Left lobe of liver (tissue), 2 donors: ENCODE data around the gene PRPF40B. TPM values are rescaled to one million over a fixed set of nuclear protein-coding genes. Genes with fewer than 3 reads are reported as not detected.

Experiments
- ATAC-seq: fragments of 200-7000 bp; cut with Tn5 transposase; one replicate; pipeline ENCODE4 v1.9.1; 2020; ENCODE audit warnings: mild to moderate bottlenecking, moderate library complexity
- DNase-seq: peaks from one replicate; pipeline ENCODE4 v3.0.0-alpha.2; 2020; ENCODE audit warnings: low spot score
- total RNA-seq: library from RNA; stranded (reverse); gene quantifications from one replicate; pipeline ENCODE4 v1.2.1, GENCODE V29; 2021
- donor health status: DM: no; HTN: no; CAD: no; lungs with moderate emphysema.
- donor health status: DM: no; HTN: yes; CAD: no.

The PRPF40B gene
- total RNA-seq, 1 donor from 2014 or later = 6.3 TPM

- ATAC-seq (no peak), DNase-seq (no peak)
Observed at GRCh38 chr12:49678711-49679110, 55.4 kb downstream of the PRPF40B start.

GRCh38 chr12:49680075-49680474, 56.7 kb downstream of the PRPF40B start:
- ATAC-seq (no peak), DNase-seq (no peak)

- no peak for ATAC-seq
- DNase-seq = no peak
Observed at GRCh38 chr12:49683599-49684309, 60.4 kb downstream of the PRPF40B start.

- no peak for DNase-seq
- no peak for ATAC-seq
Observed at GRCh38 chr12:49684310-49684854, 61.0 kb downstream of the PRPF40B start.

- DNase-seq = no peak
- no peak for ATAC-seq
Observed at GRCh38 chr12:49687941-49688340, 64.6 kb downstream of the PRPF40B start.

DNA sequence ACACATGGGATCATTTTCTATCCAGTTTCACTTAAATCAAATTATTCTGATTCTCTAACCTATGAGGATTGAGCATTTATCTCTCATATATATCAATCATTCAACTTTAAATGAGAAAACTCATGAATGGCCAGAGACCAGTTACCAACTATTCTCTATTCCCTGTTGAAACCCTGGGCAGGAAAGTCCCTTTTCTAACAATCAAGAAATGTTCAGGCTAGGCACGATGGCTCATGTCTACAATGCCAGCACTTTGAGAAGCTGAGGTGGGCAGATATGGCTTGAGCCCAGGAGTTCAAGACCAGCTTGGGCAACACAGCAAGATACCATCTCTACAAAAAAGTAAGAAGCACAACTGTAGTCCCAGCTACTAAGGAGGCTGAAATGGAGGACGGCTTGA, 65.9 kb downstream of the PRPF40B start:
- ATAC-seq (no peak), DNase-seq (no peak)

GRCh38 chr12:49689785-49690184, 66.4 kb downstream of the PRPF40B start:
- no peak for DNase-seq
- ATAC-seq = no peak

GRCh38 chr12:49692851-49693250, 69.5 kb downstream of the PRPF40B start:
- DNase-seq = no peak
- ATAC-seq = no peak

- ATAC-seq (no peak), DNase-seq (no peak)
Observed at GRCh38 chr12:49693931-49694444, 70.6 kb downstream of the PRPF40B start.

Other genes starting within 250 kb of the PRPF40B start
- gene KCNH3, start 84.5 kb upstream of the PRPF40B start, total RNA-seq = 0.13 TPM
- gene MCRS1, start 55.4 kb upstream of the PRPF40B start, total RNA-seq = 21.0 TPM
- gene FAM186B, start 17.9 kb upstream of the PRPF40B start, total RNA-seq = 1.2 TPM
- 3.1 TPM for gene FMNL3, start 83.8 kb downstream of the PRPF40B start, total RNA-seq
- gene TMBIM6, start 118.0 kb downstream of the PRPF40B start, total RNA-seq = 1,081 TPM
- gene NCKAP5L, start 204.9 kb downstream of the PRPF40B start, total RNA-seq = 11.3 TPM
- 3.2 TPM for gene BCDIN3D, start 219.5 kb downstream of the PRPF40B start, total RNA-seq